HCT116 (cell line): ENCODE results near the gene F7.

ENCODE experiments used
- CEBPB ChIP-seq: IDR thresholded peaks from 2 replicates; pipeline ENCODE4 v1.6.1; 2012; ENCODE audit warnings: low read depth
- EZH2 ChIP-seq: fragments of 200-600 bp; sonication (generic); IDR thresholded peaks from 2 replicates; pipeline ENCODE4 v1.6.1; 2017; ENCODE audit warnings: antibody characterized with exemption, mixed run types
- EZH2phosphoT487 ChIP-seq: fragments of 200-600 bp; IDR thresholded peaks from 2 replicates; pipeline ENCODE4 v1.6.1; 2018; ENCODE audit warnings: antibody characterized with exemption, borderline replicate concordance
- POLR2A ChIP-seq: IDR thresholded peaks from 2 replicates; pipeline ENCODE4 v1.7.0; 2011; ENCODE audit warnings: borderline replicate concordance; ENCODE audit not compliant: insufficient read depth, insufficient read length; ENCODE audit errors: extremely low read depth
- POLR2AphosphoS5 ChIP-seq: IDR thresholded peaks from 2 replicates; pipeline ENCODE4 v1.6.1; 2011; ENCODE audit warnings: mild to moderate bottlenecking, low read depth, low read length, moderate library complexity
- ZFX ChIP-seq: fragments of 450-650 bp; IDR thresholded peaks from 2 replicates; pipeline ENCODE4 v1.6.1; 2017
- TF ChIP-seq, protein P1 (sequence below): IDR thresholded peaks from 2 replicates; pipeline ENCODE4 v1.6.1; 2012
- TF ChIP-seq, protein P2 (sequence below), 3 experiments: fragments of 200-600 bp in 1 of 3; sonication (generic) in 1 of 3; IDR thresholded peaks in 2 of 3; conservative IDR thresholded peaks in 1 of 3; 2 replicates each; pipeline ENCODE4 v1.5.1; 2012 to 2017; ENCODE audit warnings: low read depth in 2 of 3, low read length in 2 of 3, antibody characterized with exemption in 1 of 3, borderline replicate concordance in 1 of 3, control low read depth in 1 of 3, mild to moderate bottlenecking in 1 of 3, mixed read lengths in 1 of 3, mixed run types in 1 of 3, moderate library complexity in 1 of 3; ENCODE audit not compliant: insufficient read depth in 1 of 3

DNA sequence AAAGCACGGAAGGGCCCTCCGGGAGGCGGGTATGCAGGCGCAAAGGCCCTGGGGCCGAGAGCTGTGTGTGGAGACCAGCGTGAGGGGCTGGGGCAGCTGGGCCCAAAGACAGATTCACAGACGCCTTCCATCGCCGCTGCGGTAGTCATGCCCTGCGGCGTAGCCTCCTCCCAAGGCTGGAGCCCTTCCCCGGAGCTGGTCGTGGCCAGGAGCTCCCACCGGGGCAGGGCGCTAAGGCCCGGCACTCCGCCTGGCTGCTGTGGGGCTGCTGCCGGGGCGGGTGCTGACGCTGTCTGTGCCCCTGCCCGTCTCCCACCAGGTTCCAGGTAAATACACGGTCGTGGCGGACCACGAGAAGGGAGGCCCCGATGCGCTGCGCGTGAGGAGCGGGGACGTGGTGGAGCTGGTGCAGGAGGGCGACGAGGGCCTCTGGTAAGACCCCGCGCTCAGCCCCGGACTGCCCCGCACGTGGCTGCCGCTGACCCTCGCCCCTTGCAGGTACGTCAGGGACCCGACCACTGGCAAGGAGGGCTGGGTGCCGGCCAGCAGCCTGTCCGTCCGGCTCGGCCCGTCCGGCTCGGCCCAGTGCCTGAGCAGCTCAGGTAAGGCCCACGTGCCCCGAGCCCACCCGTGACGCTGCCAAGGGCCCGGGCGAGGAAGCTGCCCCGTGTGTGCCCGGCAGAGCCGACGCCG lies 9.4 kb upstream of the F7 start:
- TF ChIP-seq CEBPB: no peak
- TF ChIP-seq, protein P1, sequence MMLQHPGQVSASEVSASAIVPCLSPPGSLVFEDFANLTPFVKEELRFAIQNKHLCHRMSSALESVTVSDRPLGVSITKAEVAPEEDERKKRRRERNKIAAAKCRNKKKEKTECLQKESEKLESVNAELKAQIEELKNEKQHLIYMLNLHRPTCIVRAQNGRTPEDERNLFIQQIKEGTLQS: no peak
- no peak for TF ChIP-seq POLR2A
- no peak for TF ChIP-seq EZH2
- TF ChIP-seq ZFX: no peak
- TF ChIP-seq, protein P2, sequence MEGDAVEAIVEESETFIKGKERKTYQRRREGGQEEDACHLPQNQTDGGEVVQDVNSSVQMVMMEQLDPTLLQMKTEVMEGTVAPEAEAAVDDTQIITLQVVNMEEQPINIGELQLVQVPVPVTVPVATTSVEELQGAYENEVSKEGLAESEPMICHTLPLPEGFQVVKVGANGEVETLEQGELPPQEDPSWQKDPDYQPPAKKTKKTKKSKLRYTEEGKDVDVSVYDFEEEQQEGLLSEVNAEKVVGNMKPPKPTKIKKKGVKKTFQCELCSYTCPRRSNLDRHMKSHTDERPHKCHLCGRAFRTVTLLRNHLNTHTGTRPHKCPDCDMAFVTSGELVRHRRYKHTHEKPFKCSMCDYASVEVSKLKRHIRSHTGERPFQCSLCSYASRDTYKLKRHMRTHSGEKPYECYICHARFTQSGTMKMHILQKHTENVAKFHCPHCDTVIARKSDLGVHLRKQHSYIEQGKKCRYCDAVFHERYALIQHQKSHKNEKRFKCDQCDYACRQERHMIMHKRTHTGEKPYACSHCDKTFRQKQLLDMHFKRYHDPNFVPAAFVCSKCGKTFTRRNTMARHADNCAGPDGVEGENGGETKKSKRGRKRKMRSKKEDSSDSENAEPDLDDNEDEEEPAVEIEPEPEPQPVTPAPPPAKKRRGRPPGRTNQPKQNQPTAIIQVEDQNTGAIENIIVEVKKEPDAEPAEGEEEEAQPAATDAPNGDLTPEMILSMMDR (IDR thresholded peaks at IDR 0.05 in 2 of 3, conservative IDR thresholded peaks at IDR 0.05 in 1 of 3; ENCODE audit: borderline replicate concordance in 1 of 3, insufficient read depth in 1 of 3, low read depth in 2 of 3, low read length in 2 of 3): no peak
- TF ChIP-seq POLR2AphosphoS5: no peak
- no peak for TF ChIP-seq EZH2phosphoT487
